ENCODE data around the gene CFD. TPM values are rescaled to one million over a fixed set of nuclear protein-coding genes. Genes with fewer than 3 reads are reported as not detected.

CFD gene
- total RNA-seq, 1 donor, result 148 TPM

Other genes starting within 250 kb of the CFD start
- gene POLRMT, start 226.1 kb upstream of the CFD start, total RNA-seq, result 16.8 TPM
- 0.10 TPM for gene FGF22, start 219.8 kb upstream of the CFD start, total RNA-seq
- gene RNF126, start 196.4 kb upstream of the CFD start, total RNA-seq, result 80.6 TPM
- gene FSTL3, start 183.3 kb upstream of the CFD start, total RNA-seq, result 0.73 TPM
- 5.4 TPM for gene PRSS57, start 164.2 kb upstream of the CFD start, total RNA-seq
- gene PALM, start 150.7 kb upstream of the CFD start, total RNA-seq, result not detected
- gene MISP, start 108.6 kb upstream of the CFD start, total RNA-seq, result not detected
- gene PTBP1, start 62.2 kb upstream of the CFD start, total RNA-seq, result 109 TPM
- gene PLPPR3, start 37.7 kb upstream of the CFD start, total RNA-seq, result not detected
- gene AZU1, start 31.8 kb upstream of the CFD start, total RNA-seq, result 0.31 TPM
- gene PRTN3, start 18.7 kb upstream of the CFD start, total RNA-seq, result 0.31 TPM
- 0.63 TPM for gene ELANE, start 7.4 kb upstream of the CFD start, total RNA-seq
- 15.2 TPM for gene MED16, start 33.5 kb downstream of the CFD start, total RNA-seq
- gene RNU6-9, start 33.8 kb downstream of the CFD start, total RNA-seq, result not detected
- 134 TPM for gene R3HDM4, start 53.6 kb downstream of the CFD start, total RNA-seq
- 0.10 TPM for gene KISS1R, start 57.7 kb downstream of the CFD start, total RNA-seq
- gene ARID3A, start 66.4 kb downstream of the CFD start, total RNA-seq, result 8.0 TPM
- 15.1 TPM for gene WDR18, start 124.7 kb downstream of the CFD start, total RNA-seq
- 0.21 TPM for gene GRIN3B, start 140.8 kb downstream of the CFD start, total RNA-seq
- gene TMEM259, start 161.5 kb downstream of the CFD start, total RNA-seq, result 83.0 TPM
- gene RNU6-2, start 161.9 kb downstream of the CFD start, total RNA-seq, result not detected
- 152 TPM for gene CNN2, start 166.9 kb downstream of the CFD start, total RNA-seq
- gene ABCA7, start 180.4 kb downstream of the CFD start, total RNA-seq, result 28.2 TPM
- 261 TPM for gene ARHGAP45, start 207.5 kb downstream of the CFD start, total RNA-seq
- gene POLR2E, start 235.7 kb downstream of the CFD start, total RNA-seq, result 48.9 TPM
- 162 TPM for gene GPX4, start 244.3 kb downstream of the CFD start, total RNA-seq

All from mononuclear cell (primary cell).